H7 (cell line): ENCODE data around the gene KPNA5. TPM values are rescaled to one million over a fixed set of nuclear protein-coding genes. Genes with fewer than 3 reads are reported as not detected.
A peak's percentile ranks its signal among the peaks of the same experiment; 100 is the strongest.
"Not testable (repeated sequence)": the region's sequence is repeated elsewhere in the genome, so short reads cannot be mapped to it uniquely, and the experiment has no call there.

Source experiments
- DNase-seq: peaks from one replicate; pipeline ENCODE4 v3.0.0; 2012
- H3K27me3 ChIP-seq: 2 replicates; pipeline ENCODE4 v1.6.0; 2011; ENCODE audit warnings: mild to moderate bottlenecking, low read length; ENCODE audit not compliant: control insufficient read depth, insufficient read depth
- H3K36me3 ChIP-seq: replicated peaks from 2 replicates; pipeline ENCODE4 v1.5.1; 2011; ENCODE audit warnings: low read length; ENCODE audit not compliant: control insufficient read depth, insufficient read depth
- H3K4me3 ChIP-seq: 2 replicates; pipeline ENCODE4 v1.5.1; 2011; ENCODE audit warnings: low read depth, mild to moderate bottlenecking, control low read depth, low read length, moderate library complexity; ENCODE audit not compliant: insufficient read depth
- total RNA-seq: library from RNA; depleted of rRNA; stranded (reverse); fragments of >200 nt; shearing (Covaris generic); gene quantifications from 2 replicates; pipeline ENCODE4 v1.2.3, GENCODE V29; 2014; rRNA removed

KPNA5 gene
- 8.6 and 15.5 TPM in 2 replicates for total RNA-seq

DNA sequence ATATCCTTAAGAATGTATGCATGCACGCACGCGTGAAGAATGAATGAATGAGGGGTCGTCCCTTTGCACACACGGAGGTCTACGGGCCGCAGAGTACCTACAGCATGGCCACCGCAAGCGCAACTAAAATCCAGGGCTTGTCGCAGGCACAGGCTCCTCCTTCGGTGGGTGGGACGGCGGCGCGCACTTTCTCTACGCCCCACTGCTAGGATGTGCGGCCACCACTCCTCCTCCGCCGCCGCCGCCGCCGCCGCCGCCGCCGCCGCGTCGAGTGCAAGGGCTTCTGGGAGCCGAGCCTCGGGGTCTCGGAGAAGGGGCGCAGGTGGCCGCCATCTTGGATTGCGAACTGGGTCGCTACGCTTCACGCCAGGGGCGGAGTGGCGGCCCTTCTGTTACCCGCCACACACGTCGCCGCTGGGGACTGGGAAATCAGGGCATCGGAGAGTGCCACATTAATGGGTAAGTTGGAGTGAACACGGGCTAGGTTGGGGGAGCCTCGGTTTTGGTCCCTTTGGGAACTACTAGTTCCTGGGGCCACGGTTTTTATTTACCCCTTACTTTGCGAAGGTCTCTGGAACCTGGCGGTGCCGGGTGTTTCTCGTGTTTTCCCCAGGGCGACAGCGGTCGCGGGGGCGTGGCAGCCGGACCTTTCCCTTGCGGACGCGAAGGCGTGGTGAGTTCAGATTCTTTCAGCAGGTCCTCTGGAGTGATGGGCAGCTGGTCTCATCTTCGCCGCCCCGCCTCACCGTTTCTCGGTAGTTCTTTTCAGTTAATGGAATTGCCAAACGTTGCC, at the start of gene KPNA5:
Gene KPNA5 (plus strand): TSS at position 332 of the 793 bp plus-strand sequence. CDS start 124 bp downstream, at position 456.
- peak; percentile 92 for DNase-seq
- Histone ChIP-seq H3K4me3 (peak within 1 kb of the TSS; percentile 81), H3K36me3 (no peaks in the 10 kb centered on the region), H3K27me3 (no peaks in the 10 kb centered on the region)

DNA sequence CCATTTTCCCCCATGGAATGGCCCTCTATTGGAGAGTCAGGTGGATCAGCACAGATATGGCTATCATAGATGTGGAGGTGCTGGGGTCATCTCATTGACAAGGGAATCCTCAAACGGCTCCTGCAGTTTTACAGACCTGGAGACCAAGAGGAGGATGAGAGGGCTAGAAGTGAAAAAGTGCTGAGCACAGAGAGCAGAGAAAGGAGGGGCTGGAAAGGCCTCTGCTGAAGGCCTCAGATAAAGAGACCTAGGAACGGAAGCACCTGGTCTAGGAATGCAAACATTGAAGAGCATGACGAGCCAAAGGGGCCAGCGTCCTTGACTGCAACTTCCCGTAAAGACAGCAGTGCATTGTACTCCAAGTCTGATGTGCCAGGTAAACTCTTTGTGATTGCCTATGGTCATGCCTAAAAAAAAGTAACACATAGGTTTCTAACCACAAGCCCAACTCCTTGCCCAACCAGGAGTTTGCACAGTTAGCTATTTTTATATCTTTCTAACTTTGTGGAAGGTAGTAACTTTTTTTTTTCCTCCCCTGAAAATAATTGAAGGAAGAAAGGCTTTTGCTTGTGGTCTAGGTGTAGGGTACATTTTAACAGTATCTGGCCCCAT, 49.5 kb upstream of the KPNA5 start:
- no peaks in the 10 kb centered on the region for H3K36me3 ChIP-seq
- H3K27me3 ChIP-seq, result no peaks in the 10 kb centered on the region
- H3K4me3 ChIP-seq, result no peak overlapping the region
- DNase-seq, result peak; percentile 10

DNA sequence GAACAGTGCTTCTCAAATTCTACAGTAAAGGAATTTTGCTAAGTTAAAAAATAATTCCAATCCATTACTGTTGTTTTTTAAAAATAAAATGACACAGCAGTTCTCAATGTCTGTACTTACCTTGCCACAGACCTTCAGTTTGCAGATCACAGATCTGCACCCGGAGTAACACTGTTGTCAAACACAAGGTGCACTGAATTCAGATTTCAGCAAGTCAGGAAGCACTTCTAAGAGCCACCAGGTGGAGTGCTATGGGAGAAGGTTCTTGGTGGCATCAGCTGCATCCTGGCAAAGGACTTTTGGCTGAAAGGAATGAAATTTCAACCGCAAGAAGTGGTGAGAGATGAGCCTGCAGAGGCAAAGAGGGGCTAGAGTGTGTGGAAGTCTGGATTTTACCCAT, 47.3 kb upstream of the KPNA5 start:
- no peak overlapping the region for H3K4me3 ChIP-seq
- peak; percentile 45 for DNase-seq
- no peaks in the 10 kb centered on the region for H3K27me3 ChIP-seq
- no peaks in the 10 kb centered on the region for H3K36me3 ChIP-seq

DNA sequence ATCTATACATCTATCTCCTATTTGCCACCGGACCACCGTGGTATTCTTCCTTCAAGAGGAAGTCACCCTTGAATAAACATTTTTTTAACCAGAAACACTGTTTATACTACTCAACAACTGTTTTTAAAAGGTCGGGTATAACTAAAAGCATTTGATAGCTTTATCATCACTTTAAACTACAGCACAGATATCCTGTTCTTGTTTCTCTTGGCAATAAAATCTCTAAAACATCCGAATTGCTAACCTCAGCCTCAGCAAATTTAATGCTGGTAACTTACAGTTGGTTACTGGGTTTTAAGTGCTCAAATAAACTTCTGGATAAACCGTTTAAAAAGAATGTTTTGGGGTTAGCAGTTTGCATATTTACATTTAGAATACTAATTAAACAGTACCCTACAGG, 32.9 kb upstream of the KPNA5 start:
- DNase-seq, result no peak
- H3K36me3 ChIP-seq, result no peaks in the 10 kb centered on the region; the same call in 1 of the 2 replicates
- H3K4me3 ChIP-seq, result no peak overlapping the region
- no peaks in the 10 kb centered on the region for H3K27me3 ChIP-seq

DNA sequence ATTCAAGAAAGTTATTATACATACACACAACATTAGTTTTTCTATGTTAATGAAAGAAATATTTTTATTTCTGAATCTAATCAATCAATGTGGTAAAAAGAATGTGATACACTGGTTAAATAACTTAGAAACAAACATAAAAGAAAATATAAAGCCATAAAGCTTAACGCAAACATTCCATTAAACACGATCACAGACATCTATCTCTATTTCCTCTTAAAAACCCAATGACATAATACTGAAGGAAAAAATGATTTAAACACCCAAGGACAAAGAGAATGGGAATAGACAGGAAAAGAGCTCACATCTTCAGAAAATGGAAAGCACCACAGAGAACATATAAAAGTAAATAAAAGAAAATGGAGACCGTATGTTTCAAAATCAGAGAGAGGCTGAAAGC, 31.9 kb upstream of the KPNA5 start:
- no peak for DNase-seq
- no peaks in the 10 kb centered on the region; the same call in 1 of the 2 replicates for H3K36me3 ChIP-seq
- H3K27me3 ChIP-seq, result no peaks in the 10 kb centered on the region
- H3K4me3 ChIP-seq, result no peak overlapping the region

DNA sequence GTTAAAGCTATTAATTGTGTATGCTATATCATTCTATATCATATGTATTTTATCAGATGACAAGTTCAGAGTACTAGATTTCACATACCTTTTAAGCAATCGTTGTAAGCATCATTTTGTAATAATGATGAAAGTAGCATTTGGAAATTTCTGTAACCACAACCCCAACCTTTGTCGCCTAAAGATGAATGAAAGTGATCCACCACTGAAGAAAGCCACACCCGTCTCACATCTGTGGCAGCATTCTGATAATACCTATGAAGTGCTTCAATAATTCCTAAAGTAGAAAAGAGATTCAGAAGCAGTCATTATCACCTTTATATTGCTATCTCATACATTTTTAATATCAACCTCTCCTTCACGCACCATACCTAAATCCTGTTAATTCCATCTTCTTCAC, 29.1 kb upstream of the KPNA5 start:
- H3K4me3 ChIP-seq, result no peak overlapping the region
- no peak for DNase-seq
- no peaks in the 10 kb centered on the region for H3K27me3 ChIP-seq
- no peaks in the 10 kb centered on the region; the same call in 1 of the 2 replicates for H3K36me3 ChIP-seq

DNA sequence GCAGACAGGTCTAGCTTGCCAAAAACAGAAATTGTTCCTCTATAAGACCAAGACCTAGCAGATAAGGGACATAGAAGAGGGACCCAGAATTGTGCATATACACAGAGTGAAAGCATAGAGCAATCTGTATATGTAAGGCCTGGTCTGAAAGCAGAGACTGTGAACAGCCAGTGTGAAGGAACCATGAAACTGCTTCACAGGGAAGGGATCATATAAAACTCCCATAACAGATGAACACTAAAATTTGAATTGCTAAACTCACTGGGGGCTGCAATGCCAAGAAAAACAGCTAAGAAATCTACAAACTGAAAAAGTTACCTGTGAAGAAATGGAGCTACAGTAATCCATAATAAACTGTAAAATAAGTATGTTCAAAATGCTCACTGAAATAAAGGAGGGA, 19.4 kb upstream of the KPNA5 start:
- Histone ChIP-seq H3K27me3 (no peaks in the 10 kb centered on the region), H3K36me3 (peaks cover 2% of the 10 kb centered on the region), H3K4me3 (no peak overlapping the region)
- no peak for DNase-seq

DNA sequence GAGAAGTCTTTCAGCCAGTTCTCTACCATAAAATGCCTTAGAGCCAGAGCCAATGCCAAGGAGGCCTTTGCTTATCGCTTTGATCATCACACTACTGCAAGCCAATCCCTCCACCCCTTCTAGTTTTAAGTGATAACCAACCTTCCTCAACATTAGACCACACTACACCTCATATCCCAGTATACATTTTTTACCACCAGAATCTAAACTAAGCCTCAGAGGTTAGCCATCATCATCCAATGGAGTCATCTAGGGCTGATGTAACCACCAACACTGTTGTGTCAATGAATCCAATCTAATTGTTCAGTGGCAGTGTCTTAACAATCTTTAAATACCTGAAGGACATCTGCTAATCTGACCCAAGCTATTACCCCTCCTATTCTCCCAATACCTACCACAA, 18.8 kb upstream of the KPNA5 start:
- Histone ChIP-seq H3K36me3 (peaks cover 2% of the 10 kb centered on the region), H3K4me3 (no peak overlapping the region), H3K27me3 (no peaks in the 10 kb centered on the region)
- no peak for DNase-seq

DNA sequence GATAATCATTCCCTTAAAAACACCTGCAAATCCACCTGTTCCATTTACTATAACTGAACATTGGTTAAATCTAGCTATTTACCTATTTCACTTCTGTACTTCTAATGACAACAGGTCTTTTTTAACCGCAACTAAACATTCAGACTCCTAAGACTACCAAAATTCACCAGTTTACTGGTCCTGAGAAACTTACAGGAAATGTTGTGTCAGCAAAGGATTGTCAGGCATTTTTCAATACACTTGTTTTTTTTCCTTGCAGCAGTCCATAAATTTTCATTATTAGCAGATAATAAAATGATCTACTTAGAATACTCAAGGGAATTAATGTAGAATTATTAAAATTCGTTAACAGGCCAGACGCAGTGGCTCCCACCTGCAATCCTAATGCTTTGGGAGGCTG, 17.7 kb upstream of the KPNA5 start:
- no peak overlapping the region for H3K4me3 ChIP-seq
- no peaks in the 10 kb centered on the region for H3K36me3 ChIP-seq
- DNase-seq, result no peak
- H3K27me3 ChIP-seq, result no peaks in the 10 kb centered on the region

DNA sequence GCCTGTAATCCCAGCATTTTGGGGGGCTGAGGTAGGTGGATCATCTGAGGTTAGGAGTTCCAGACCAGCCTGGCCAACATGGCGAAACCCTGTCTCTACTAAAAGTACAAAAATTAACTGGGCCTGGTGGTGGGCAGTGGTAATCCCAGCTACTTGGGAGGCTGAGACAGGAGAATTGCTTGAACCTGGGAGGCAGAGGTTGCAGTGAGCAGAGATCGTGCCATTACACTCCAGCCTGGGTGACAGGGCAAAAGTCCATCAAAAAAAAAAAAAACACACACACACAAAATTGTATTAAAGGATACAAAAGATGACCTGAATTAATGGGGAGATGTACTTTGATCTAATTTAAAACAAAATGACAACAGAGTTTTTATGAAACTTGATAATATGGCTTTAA, 16.8 kb upstream of the KPNA5 start:
- not testable (repeated sequence) for H3K36me3 ChIP-seq, H3K27me3 ChIP-seq, H3K4me3 ChIP-seq, DNase-seq

DNA sequence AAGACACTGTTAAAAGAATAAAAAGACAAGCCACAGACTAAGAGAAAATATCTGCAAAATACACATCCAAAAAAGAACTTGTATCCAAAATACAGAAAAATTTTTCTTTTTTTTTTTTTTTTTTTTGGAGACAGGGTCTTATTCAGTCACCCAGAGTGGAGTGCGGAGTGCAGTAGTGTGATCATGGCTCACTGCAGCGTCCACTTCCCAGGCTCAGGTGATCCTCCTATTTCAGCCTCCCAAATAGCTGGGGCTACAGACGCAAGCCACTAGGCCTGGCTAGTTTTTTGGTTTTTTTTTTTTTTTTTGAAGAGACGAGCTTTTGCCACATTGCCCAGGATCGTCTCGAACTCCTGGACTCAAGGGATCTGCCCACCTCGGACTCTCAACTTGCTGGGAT, 15.5 kb upstream of the KPNA5 start:
- Histone ChIP-seq H3K4me3 (no peak overlapping the region), H3K36me3 (no peaks in the 10 kb centered on the region), H3K27me3 (no peaks in the 10 kb centered on the region)
- DNase-seq, result no peak

DNA sequence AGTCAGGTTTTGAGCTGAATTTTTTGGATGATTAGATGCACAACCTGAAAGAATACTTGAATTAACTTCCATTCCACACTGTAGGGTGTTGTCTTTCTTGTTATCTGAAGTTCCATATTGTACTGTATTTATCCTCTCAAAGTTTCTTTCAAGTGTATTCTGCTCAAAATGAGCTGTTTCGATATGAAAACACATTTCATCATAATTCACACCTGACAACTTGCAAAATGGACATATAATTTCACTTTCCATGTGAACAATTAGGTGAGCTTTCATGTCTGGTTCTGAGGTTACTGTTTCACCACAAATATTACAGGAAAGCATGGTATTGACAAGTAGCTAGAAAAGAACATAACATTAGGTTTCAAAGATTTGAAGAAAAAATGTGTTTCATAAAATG, 14.1 kb upstream of the KPNA5 start:
- Histone ChIP-seq H3K36me3 (no peaks in the 10 kb centered on the region), H3K27me3 (no peaks in the 10 kb centered on the region), H3K4me3 (no peak overlapping the region)
- DNase-seq, result no peak

DNA sequence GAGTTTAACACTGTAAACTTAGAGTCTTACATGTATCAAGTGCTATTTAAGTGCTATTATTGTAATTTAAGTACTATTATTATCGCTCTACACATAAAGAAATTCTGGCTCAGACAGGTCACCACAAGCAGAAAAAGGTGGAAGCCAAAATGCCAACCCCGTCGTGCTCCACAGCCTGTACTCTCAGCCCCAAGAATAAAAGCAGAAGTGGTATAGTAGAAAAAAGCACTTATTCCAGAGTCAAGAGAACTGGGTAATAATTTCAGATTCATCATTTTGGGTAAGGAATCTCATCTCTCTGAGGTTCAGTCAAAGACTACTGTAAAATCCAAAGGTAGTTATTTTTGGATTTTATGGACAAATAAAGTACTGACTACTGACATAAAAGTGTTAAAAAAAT, 13.4 kb upstream of the KPNA5 start:
- Histone ChIP-seq H3K36me3 (no peaks in the 10 kb centered on the region), H3K27me3 (no peaks in the 10 kb centered on the region), H3K4me3 (peak overlapping the region; percentile 91; the same call in 1 of the 2 replicates)
- no peak for DNase-seq

DNA sequence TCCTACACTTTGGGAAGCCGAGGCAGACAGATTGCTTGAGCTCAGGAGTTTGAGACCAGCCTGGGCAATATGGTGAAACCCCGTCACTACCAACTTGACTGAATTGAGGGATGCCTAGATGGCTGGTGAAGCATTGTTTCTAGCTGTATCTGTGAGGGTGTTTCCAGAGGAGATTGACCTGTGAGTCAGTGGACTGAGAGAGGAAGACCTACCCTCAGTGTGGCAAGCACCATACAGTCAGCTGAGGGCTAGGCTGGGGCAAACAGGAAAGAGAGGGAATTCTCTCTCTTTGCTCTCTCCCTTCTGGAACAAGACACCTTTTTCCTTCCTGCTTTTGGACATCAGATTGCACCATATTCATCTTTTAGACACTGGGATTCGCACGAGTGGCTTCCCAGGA, 8.7 kb upstream of the KPNA5 start:
- Histone ChIP-seq H3K4me3 (no peak overlapping the region), H3K36me3 (no peaks in the 10 kb centered on the region), H3K27me3 (no peaks in the 10 kb centered on the region)
- DNase-seq, result no peak

DNA sequence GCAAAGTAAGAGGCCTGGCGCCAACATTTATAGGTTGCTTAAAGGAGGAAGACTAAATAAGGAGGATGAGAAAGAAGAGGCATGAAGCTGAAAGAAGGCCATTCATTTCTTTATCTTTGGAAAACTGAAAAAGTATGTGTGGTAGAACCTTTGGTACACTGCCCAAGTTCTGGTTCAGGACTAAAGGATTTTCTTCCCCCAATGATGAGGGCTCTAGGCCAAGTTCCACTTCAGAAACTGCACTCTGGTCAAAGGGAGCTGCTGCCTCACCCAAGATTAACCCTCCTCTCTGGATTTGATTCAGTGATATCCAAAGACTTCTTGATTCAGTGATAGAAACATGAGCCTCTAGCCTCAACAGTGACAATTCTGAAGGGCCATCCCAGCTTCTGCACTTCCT, 5.0 kb upstream of the KPNA5 start:
- Histone ChIP-seq H3K4me3 (no peak overlapping the region), H3K36me3 (no peaks in the 10 kb centered on the region), H3K27me3 (no peaks in the 10 kb centered on the region)
- DNase-seq, result no peak
